Daoy (cell line): ENCODE data around the gene FMNL3. TPM values are rescaled to one million over a fixed set of nuclear protein-coding genes. Genes with fewer than 3 reads are reported as not detected.
A peak's percentile ranks its signal among the peaks of the same experiment; 100 is the strongest.
"Not testable (repeated sequence)": the region's sequence is repeated elsewhere in the genome, so short reads cannot be mapped to it uniquely, and the experiment has no call there.

ENCODE experiments used
- DNase-seq: peaks from one replicate; pipeline ENCODE4 v3.0.0-alpha.2; 2015; ENCODE audit warnings: low read depth
- total RNA-seq: library from RNA; depleted of rRNA; stranded (reverse); fragments of >200 nt; shearing (Covaris generic); gene quantifications from 2 replicates; pipeline ENCODE4 v1.2.3, GENCODE V29; 2014; rRNA removed

The FMNL3 gene, protein sequence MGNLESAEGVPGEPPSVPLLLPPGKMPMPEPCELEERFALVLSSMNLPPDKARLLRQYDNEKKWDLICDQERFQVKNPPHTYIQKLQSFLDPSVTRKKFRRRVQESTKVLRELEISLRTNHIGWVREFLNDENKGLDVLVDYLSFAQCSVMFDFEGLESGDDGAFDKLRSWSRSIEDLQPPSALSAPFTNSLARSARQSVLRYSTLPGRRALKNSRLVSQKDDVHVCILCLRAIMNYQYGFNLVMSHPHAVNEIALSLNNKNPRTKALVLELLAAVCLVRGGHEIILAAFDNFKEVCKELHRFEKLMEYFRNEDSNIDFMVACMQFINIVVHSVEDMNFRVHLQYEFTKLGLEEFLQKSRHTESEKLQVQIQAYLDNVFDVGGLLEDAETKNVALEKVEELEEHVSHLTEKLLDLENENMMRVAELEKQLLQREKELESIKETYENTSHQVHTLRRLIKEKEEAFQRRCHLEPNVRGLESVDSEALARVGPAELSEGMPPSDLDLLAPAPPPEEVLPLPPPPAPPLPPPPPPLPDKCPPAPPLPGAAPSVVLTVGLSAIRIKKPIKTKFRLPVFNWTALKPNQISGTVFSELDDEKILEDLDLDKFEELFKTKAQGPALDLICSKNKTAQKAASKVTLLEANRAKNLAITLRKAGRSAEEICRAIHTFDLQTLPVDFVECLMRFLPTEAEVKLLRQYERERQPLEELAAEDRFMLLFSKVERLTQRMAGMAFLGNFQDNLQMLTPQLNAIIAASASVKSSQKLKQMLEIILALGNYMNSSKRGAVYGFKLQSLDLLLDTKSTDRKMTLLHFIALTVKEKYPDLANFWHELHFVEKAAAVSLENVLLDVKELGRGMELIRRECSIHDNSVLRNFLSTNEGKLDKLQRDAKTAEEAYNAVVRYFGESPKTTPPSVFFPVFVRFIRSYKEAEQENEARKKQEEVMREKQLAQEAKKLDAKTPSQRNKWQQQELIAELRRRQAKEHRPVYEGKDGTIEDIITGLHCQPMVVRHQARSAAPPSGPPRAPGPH
- 41.9 and 51.7 TPM in 2 replicates for total RNA-seq

DNA sequence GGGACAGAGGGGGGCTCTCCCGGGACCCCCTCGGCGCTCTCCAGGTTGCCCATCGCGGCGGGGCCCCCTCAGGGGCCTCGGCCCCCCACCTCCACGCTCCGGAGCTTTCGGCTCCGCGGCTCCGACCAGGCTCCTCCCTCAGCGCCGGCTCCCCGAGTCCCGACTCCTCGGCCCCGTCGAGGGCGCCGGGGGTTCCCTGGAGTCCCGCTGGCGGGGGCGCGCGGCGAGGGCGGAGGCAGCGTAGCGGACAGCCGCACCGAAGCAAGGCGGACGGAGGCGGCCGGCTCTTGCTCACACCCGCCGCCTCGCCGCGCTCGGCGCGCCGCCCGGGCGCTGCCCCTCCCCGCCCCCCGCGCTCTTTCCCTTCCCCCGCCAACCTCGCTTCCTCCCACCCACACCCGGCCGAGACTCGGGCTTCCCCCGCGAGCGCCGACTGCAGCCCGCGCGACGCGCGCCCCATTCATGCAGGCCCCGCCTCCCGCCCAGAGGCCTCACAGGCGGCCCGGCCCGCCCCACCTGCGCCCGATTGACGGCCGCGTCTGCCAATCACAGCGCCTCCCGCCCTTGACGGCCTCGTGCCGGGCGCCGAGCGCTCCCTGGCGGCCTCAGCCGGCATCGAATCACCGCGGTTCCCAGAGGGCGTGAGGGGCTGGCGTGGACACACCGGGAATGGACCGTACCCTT is at the start of gene FMNL3:
FMNL3 (minus strand) TSS at position 278 of the 684 bp plus-strand sequence; CDS start at position 53, 225 bp downstream.
- peak; percentile 98 for DNase-seq

DNA sequence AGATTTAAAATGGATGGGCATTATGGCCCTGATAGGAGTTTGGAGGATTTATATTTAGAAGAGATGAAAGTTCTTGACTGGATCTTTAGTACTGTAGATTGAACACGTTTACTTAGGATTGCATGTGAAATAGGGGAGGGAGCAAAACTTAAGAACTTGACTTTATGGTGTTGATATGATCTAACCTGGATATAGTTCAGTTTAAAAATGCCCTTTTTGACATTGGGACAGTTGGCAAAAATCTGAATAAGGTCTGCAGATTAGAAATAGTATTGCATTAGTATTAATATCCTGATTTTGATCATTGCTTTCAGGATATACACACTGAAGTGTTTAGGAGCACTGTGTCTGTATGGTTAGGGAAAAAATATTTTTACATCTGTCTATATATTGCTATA is 43.8 kb upstream of the FMNL3 start:
- no peak for DNase-seq

DNA sequence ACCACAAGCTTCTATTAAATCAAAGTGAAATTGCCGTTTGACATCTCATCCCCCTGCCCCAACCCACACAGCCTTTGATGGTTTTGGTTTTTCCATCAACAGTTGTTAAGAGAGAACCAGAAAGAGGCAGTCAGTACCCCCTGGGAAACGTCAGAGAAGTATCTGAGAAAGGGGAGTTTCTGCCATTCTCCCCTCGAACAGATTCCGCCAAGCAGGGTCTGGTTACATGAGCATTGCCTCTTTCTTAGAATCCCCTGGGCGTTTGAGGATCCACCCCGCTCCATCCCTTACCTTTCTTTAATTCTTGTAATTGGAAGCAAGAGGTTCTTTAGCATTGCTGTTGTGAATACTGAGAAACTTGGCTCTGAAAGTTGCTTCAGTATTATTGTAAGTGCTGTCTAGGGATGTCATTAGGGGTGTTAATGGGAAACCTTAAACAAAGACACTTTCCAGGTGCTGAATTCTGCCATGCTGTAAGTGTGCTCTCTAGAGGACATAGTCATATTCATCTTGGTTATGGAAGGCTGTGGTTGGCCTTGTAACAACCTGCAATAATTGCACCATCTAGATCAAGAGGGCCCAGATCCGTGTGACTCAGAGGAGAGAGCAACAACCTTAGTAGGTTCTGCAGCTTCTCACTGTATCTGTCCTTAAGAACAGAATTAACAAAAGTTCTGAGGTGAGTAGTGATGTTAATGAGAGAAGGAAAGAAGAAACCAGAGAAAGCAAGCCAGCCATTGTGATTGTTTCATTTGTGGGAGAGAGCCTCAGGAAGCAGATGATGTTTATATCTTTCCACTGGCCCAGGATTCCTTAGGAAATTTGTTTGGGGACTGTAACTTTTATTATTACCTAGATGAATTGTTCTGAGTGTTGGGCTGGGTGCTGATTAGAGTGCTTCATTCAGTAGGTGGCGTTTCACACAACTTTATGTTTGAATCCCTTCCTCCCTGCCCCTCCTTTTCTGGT is 43.1 kb upstream of the FMNL3 start:
- DNase-seq, result peak; percentile 40

DNA sequence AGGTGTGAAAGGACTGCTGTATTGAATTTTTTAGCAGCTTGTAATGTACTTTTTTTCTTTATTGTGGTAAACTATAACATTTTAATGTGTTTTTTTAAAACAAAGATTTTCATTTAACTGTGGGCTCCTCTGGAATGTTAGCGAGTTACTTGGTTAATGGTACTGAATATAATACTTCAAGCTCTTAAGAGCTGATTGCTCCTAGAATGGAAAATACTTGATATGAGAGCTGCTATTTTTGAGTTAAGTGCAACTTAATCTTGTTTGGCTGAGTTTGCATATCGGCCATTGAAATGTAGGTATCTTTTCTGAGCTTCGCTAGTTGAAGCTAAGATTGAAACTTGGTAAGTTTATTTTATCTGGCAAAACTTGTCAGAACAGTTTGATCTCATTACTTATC is 41.6 kb upstream of the FMNL3 start:
- no peak for DNase-seq

DNA sequence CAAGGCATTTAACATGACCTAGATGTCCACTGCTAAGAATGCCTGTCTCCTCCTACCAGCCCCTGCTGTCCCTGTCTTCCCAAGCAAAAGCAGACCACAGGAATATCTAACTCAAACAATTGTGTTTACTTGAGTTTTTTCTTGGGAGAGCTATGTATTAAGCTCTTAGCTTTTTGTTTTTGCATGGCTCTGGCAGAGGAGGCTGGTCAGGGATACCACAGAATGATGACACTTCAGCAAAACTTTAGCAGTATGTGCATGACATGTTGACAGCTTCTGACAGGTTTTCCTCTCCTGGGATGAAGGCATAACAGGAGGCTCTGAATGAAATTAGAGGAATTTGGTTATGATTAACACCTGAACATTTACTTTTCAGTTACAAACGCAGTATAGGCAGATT is 41.1 kb upstream of the FMNL3 start:
- no peak for DNase-seq

DNA sequence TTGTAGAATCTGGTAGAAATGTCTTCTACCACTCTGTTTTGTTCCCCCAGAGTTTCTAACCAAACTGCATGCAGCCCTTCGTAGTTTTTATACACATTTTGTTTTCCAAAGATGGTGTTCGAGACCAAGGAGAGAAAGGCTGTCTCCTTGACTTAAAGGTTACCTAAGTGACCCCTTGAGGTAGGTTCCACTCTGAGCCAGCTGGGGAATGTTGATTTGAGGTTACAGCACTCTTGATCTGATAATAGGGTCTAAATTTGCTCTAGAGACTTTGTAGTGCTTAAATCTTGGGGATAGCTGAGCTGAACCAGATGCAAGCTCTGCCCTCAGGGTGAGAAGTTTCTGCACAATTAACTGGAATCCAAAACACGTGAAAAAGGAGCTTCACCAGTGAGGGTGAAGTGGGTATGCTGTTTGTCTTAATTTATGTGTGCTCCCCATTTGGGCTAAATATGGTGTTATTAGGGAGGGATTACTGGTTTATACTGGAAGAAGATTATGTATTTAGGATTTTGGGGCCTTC is 37.2 kb upstream of the FMNL3 start:
- DNase-seq, result no peak

DNA sequence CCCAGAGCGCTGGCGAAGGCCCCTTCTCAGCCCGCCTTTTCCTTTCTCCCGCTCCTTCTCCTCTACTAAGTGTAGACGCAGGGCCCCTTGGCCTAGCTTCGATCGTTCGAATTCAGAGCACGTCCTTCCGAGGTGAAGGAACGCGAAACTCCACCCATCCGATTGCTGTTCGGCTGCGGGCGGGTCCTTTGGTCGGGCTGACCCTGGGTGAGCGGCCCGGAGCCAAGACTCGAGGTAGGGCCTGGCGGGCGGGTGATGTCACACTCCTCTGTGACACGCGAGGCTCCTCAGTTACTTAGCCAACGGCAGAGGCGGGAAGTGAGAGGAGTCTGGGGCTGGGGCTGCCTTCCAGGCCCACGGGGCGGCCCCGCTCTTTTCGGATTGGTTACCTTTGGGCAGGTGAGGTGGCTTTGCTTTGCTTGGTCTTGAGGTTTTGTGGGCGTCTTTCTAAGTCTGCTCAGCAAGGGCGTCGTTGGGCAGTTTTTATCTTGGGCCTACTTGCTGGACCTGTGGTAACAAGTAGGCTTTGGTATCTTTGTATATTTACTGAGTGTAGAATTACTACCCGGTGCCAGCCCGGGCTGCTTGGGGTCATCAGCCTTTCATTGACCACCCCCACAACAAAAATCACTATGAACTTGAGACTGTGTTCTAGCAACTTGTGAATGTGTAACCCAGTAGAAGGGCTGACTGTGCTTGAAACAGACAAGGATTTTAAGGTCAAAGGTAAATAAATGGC is 34.8 kb upstream of the FMNL3 start:
- DNase-seq, result peak; percentile 93

DNA sequence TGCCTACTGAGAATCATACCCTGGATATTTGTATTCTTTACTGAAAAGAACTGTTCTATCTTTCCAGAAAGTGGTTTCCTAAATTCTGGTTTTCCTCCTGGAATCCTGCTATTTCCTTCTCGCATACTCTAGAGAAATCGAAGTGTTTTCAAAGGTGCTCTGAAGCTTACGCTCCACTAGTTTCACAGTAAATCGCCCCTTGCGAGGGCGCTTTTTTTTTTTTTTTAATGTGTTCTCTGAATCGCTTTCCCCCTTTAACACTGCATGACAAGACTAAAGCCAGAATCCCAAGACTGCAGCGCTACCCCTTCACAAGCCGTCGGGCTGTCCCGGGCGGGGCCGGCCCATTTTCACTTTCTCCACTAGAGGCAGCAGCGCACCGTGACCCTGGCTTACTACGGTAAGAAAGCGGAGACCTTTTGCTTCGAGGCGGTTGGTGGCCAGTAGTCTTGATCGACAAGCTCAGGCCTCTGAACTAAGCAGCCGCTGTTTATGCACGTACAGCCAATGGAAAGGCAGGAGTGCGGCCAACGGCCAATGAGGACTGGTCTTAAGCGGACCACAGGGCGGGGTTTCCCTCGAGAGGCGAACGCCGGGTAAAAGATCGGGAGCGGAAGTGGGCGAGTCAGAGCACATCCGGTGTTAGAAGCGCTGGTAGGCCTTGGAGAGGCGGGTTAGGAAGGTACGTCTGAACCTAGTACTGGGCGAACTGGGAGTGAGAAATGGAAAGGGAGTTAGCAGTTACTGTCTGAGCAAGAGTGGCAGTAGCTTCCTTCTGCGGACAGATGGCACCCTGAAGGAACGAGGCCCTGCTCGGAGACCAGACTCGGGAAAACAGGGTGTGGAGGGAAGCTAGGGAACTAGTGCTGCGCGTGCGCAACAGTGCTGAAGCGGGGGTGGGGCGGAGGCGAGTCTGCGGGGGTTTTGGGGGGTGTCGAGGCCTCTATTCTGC is 34.0 kb upstream of the FMNL3 start, which contains the start of gene TMBIM6:
TMBIM6 (plus strand) TSS at position 628 of the 952 bp plus-strand sequence. CDS start 10,937 bp downstream, outside the sequence.
- peak; percentile 100 for DNase-seq

DNA sequence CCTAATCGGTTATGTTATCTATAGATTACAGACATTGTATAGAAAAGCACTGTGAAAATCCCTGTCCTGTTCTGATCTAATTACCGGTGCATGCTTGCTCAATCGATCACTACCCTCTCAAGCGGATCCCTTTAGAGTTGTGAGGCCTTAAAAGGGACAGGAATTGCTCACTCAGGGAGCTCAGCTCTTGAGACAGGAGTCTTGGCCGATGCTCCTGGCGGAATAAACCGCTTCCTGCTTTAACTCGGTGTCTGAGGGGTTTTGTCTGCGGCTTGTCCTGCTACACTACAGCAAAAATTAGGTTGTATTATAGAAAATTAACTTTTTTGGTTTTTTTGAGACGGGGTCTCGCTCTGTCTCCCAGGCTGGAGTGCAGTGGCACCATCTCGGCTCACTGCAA is 33.1 kb upstream of the FMNL3 start:
- not testable (repeated sequence) for DNase-seq

DNA sequence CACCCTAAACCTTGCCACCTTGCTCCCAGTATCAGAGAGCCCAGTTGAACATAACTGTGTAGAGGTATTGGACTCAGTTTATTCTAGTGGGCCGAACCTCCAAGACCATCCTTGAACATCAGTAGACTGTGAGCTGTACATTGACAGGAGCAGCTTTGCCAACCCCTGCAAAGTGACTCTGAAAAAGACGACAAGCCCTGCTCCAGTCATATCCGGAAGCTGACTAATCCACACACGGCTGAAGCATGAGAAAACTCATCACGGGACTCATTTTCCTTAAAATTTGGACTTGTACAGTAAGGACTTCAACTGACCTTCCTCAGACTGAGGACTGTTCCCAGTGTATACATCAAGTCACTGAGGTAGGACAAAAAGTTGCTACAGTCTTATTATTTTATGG is 31.5 kb upstream of the FMNL3 start:
- peak; percentile 84 for DNase-seq

DNA sequence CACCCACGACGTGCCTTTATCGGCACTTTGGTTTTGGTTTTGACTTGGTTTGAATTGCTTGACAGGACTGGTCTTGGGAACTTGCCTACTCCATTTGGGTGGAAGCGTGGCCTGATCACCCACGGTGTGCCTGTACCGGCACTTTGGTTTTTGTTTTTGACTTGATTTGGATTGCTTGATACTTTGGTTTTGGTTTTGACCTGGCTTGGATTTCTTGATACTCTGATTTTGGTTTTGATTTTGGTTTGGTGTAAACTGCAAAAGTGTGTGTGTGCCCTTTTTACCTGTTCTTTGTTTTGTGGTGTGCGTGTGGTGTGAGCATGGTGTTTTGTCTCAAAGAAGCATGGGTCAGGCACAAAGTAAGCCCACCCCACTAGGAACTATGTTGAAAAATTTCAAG is 27.7 kb upstream of the FMNL3 start:
- not testable (repeated sequence) for DNase-seq

DNA sequence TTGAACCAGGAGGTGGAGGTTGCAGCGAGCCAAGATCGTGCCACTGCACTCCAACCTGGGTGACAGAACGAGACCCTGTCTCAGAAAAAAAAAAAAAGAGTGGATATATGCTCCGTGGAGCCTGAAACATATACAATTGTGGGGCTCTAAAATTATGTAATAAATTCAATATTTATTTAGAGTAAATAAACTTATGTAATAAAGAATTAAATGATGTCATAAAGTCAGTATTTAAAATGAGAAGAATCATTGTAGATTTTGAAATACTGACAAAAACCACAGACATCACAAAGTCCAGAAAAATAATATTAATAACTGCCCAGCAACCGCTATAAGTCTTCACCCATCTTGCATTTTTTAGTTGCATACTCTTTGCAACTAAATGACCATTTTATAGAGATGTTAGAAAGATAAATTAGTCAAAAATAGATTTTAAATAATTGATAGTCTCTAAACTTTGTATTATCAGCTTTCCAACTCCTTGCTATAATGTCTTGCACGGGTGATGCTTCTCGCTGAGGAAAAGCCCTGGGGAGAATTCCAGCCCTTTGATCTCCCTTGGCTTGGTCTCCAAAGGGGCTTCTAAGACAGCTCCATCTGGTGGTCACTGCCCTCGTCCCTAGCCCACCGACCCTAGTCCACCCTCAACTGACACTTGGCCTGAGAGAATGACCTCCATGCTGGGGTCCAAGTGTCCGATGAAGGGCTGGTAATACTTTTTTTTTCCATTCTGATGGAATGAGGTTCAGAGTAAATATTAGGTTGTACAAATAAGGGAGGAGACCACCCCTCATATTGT is 26.2 kb upstream of the FMNL3 start:
- no peak for DNase-seq

DNA sequence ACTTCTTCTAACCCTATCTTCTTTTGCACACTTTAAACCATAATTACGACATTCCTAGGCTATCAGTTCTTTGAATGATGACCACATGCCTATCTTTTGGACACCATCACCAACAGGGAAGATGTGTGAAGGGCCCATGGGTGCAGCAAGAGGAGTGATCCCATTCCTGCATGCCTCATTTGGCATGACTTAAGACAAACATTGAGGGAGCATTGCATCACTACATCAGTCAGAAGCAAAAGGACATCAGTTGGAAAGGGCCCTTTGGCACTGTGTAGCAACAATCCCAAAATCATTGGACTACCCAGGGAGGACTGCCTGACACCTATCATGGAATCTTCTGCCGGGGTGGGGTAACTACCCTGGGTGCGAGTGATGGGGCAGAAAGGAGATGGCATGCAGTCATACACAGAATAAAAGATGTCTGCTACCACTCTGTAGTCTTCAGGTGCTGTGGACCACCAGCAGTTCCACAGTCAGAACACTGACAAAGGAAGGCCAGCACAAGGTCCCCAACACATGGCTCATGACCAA is 23.4 kb upstream of the FMNL3 start:
- DNase-seq, result no peak

DNA sequence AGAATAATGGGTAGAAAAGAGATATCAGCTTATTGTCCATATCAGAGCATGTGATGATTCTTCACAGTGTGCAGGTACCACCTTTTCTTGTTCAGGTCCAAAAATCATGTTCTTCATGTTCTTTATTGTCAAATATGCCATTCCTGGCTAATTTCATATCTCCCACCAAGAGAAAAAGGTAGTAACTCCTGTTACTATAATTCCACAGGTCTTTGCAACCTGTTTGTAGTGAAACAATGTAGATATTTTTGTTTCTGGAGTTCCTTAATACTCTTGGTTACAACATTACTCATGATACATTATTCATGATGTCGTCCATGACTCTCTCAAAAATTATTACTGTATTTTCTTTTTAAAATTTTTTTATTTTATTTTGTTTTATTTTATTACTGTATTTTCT is 22.8 kb upstream of the FMNL3 start:
- DNase-seq, result no peak

DNA sequence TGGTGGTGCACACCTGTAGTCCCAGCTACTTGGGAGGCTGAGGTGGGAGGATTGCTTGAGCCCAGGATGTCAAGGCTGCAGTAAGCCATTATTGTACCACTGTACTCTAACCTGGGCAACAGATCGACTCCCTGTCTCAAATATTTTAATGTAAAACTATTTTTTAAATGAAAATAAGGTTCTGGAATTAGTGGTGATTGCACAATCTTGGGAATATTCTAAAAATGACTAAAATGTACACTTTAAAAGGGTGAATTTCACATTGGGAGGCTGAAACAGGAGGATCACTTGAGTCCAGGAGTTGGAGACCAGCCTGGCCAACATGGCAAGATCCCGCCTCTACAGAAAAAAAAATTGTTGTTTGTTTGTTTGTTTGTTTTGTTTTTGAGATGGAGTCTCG is 21.2 kb upstream of the FMNL3 start:
- DNase-seq, result no peak

DNA sequence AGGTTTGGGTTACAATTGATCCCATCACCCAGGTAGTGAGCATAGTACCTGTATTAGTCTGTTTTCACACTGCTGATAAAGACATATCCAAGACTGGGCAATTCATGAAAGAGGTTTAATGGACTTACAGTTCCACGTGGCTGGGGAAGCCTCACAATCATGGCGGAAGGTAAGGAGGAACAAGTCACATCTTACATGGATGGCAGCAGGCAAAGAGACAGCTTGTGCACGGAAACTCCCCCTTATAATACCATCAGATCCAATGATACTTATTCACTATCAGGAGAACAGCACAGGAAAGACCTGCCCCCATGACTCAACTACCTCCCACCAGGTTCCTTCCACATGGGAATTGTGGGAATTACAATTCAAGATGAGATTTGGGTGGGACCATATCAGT is 14.2 kb upstream of the FMNL3 start:
- DNase-seq, result not testable (repeated sequence)

DNA sequence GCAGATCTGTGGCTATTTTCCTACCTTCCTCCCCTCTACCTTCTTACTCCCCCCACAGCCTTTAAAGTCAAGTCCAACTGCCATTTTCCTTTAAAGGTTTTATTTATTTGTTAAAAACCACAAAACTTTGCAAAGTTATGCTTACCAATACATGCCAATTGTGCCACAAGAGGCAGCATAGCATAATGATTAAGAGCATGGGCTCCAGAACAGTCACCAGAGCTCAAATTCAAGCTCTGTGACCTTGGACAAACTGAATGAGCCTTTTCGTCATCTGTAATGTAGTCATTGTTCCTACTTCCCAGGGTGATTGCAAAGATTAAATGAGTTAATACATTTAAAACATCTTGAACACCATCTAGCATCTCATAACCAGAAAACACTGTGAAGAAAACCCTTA is 13.0 kb upstream of the FMNL3 start:
- DNase-seq, result no peak
